ENCODE results near the gene ZDHHC21.

DNA sequence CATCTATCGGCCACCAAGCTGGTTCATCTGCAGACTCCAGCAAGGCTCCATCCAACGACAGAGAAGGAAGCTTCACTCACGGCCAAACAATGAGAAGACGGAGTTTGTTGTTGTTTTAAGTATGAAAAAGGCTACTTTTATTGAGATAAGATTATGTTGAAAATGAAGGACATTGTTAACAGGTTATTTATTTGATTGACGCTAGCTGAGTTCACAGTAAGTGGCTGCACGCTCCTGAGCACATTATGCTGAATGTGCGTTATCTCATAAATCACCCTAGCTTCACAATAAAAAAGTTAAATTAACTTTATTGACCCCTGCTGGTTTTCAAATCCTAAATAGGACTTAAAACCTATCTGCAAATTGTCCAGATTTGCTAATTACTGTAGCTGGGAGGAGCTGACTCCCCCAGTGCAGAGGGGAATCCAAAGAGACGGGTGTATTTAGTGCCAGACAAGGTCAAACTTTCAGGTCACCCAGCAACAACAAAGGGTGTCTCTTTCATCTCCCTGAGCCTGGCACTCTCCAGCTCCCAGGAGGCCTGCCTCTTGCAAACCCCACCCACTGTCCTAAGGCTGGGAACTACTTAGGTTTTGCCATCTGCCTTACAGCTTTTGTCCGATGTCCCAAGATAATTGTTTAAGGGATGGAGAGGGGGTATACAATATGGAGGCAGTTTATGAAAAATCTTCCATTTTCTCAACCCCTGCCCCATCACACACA lies 129.2 kb downstream of the ZDHHC21 start:
- TF ChIP-seq, protein P1, sequence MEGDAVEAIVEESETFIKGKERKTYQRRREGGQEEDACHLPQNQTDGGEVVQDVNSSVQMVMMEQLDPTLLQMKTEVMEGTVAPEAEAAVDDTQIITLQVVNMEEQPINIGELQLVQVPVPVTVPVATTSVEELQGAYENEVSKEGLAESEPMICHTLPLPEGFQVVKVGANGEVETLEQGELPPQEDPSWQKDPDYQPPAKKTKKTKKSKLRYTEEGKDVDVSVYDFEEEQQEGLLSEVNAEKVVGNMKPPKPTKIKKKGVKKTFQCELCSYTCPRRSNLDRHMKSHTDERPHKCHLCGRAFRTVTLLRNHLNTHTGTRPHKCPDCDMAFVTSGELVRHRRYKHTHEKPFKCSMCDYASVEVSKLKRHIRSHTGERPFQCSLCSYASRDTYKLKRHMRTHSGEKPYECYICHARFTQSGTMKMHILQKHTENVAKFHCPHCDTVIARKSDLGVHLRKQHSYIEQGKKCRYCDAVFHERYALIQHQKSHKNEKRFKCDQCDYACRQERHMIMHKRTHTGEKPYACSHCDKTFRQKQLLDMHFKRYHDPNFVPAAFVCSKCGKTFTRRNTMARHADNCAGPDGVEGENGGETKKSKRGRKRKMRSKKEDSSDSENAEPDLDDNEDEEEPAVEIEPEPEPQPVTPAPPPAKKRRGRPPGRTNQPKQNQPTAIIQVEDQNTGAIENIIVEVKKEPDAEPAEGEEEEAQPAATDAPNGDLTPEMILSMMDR (conservative IDR thresholded peaks at IDR 0.05; ENCODE audit: low read depth in 2 of 2) = no peak
- TF ChIP-seq, protein P2, sequence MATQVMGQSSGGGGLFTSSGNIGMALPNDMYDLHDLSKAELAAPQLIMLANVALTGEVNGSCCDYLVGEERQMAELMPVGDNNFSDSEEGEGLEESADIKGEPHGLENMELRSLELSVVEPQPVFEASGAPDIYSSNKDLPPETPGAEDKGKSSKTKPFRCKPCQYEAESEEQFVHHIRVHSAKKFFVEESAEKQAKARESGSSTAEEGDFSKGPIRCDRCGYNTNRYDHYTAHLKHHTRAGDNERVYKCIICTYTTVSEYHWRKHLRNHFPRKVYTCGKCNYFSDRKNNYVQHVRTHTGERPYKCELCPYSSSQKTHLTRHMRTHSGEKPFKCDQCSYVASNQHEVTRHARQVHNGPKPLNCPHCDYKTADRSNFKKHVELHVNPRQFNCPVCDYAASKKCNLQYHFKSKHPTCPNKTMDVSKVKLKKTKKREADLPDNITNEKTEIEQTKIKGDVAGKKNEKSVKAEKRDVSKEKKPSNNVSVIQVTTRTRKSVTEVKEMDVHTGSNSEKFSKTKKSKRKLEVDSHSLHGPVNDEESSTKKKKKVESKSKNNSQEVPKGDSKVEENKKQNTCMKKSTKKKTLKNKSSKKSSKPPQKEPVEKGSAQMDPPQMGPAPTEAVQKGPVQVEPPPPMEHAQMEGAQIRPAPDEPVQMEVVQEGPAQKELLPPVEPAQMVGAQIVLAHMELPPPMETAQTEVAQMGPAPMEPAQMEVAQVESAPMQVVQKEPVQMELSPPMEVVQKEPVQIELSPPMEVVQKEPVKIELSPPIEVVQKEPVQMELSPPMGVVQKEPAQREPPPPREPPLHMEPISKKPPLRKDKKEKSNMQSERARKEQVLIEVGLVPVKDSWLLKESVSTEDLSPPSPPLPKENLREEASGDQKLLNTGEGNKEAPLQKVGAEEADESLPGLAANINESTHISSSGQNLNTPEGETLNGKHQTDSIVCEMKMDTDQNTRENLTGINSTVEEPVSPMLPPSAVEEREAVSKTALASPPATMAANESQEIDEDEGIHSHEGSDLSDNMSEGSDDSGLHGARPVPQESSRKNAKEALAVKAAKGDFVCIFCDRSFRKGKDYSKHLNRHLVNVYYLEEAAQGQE (IDR thresholded peaks at IDR 0.05; ENCODE audit: unreplicated experiment) = no peak
- no peak for TF ChIP-seq JUNB (IDR thresholded peaks at IDR 0.05; ENCODE audit: unreplicated experiment)
